Activated T-helper 9 cell treated with anti-CD3 and anti-CD28 coated beads, Interleukin-2, amount 50 U/mL, for 16 hours (primary cell): Measurements from ENCODE around the gene EPHB2.
A peak's percentile ranks its signal among the peaks of the same experiment; 100 is the strongest.
"Not testable (repeated sequence)": the region's sequence is repeated elsewhere in the genome, so short reads cannot be mapped to it uniquely, and the experiment has no call there.

Experiments
- DNase-seq: peaks from one replicate; pipeline ENCODE4 v3.0.0-alpha.2; 2020; ENCODE audit warnings: low read depth

The EPHB2 gene

GRCh38 chr1:22710701-22711049 lies at the start of gene EPHB2:
TSS of gene EPHB2 (plus strand) at chr1:22710839. CDS start at chr1:22710983, 144 bp downstream.
- DNase-seq = peak; percentile 9

GRCh38 chr1:22661880-22662279 lies 48.8 kb upstream of the EPHB2 start:
- no peak for DNase-seq

- DNase-seq = no peak
Observed at GRCh38 chr1:22662318-22662717, 48.3 kb upstream of the EPHB2 start.

- no peak for DNase-seq
Observed at GRCh38 chr1:22662986-22663408, 47.6 kb upstream of the EPHB2 start.

GRCh38 chr1:22665752-22666151 lies 44.9 kb upstream of the EPHB2 start:
- no peak for DNase-seq

GRCh38 chr1:22666412-22666811 lies 44.2 kb upstream of the EPHB2 start:
- no peak for DNase-seq

- not testable (repeated sequence) for DNase-seq
Observed at GRCh38 chr1:22668840-22669239, 41.8 kb upstream of the EPHB2 start.

- DNase-seq = no peak
Observed at GRCh38 chr1:22670352-22670975, 40.2 kb upstream of the EPHB2 start.

- DNase-seq = no peak
Observed at GRCh38 chr1:22671999-22672398, 38.6 kb upstream of the EPHB2 start.

- no peak for DNase-seq
Observed at GRCh38 chr1:22673486-22674409, 36.9 kb upstream of the EPHB2 start.

GRCh38 chr1:22674410-22674749 lies 36.3 kb upstream of the EPHB2 start:
- DNase-seq = no peak

- DNase-seq = not testable (repeated sequence)
Observed at GRCh38 chr1:22676151-22676550, 34.5 kb upstream of the EPHB2 start.

GRCh38 chr1:22676916-22677583 lies 33.6 kb upstream of the EPHB2 start:
- DNase-seq = no peak

- no peak for DNase-seq
Observed at GRCh38 chr1:22677931-22678896, 32.4 kb upstream of the EPHB2 start.

- no peak for DNase-seq
Observed at GRCh38 chr1:22680726-22681125, 29.9 kb upstream of the EPHB2 start.

- DNase-seq = no peak
Observed at GRCh38 chr1:22681556-22682276, 28.9 kb upstream of the EPHB2 start.

- no peak for DNase-seq
Observed at GRCh38 chr1:22683547-22683946, 27.1 kb upstream of the EPHB2 start.

GRCh38 chr1:22685591-22686059 lies 25.0 kb upstream of the EPHB2 start:
- DNase-seq = no peak

- DNase-seq = no peak
Observed at GRCh38 chr1:22687191-22687590, 23.4 kb upstream of the EPHB2 start.

GRCh38 chr1:22688466-22688865 lies 22.2 kb upstream of the EPHB2 start:
- DNase-seq = no peak

GRCh38 chr1:22689505-22689904 lies 21.1 kb upstream of the EPHB2 start:
- DNase-seq = no peak
